ENCODE results near the gene PNPO.

The PNPO gene

GRCh38 chr17:47941246-47942095 lies at the start of gene PNPO:
TSS of gene PNPO (plus strand) at chr17:47941571. CDS start at chr17:47941676, 105 bp downstream.
- DNase-seq (ENCODE audit: low read depth in 1 of 2, low spot score in 1 of 2) = peak; percentile 83 to 97

DNA sequence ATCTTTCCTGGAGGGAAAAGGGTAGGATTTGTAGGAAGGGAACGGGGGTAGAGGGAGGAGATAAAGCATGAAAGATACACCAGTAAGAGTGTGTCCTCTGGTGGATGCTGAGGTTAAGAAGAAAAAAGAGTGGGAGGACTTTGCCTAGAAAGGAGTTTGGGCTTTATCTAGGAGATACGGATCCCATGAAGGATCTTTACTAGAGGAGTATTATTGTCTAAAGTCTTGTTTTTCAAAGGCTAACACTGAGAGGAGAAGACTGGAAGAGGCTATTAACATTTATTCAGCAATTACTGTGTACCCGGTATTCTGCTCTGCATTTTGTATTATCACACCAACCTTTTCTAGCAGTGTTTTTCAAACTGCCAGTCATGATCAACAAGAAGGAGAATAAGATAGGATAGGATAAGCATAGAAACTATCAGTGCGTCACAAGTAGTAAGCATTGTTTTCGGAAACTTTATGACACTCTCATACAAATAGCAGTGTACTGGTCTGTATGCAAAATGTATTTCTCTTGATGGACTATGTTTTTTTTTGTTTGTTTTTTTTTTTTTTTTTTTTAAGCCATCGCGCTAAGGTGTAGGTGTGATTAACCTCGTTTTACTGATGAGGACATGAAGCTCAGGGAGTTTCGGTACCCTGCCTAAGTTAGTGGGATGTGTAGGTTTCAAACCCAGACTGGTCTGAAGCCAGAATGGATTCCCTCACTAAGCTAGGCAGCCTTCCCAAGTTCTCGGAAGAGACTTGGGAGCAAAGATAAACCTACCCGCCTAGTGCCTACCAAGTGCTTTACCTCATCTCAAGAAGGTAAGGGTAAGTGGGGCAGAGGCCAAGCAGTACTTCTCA lies 46.6 kb upstream of the PNPO start:
- DNase-seq (ENCODE audit: low read depth in 1 of 2, low spot score in 1 of 2) = no peak

GRCh38 chr17:47895347-47895855 lies 46.0 kb upstream of the PNPO start:
- DNase-seq (ENCODE audit: low read depth in 1 of 2, low spot score in 1 of 2) = no peak

GRCh38 chr17:47895856-47896671 lies 45.3 kb upstream of the PNPO start, which contains the start of gene SP2:
TSS of gene SP2 (plus strand) at chr17:47896236. CDS start at chr17:47896287, 51 bp downstream.
- peak; percentile 99 to 100 for DNase-seq (ENCODE audit: low read depth in 1 of 2, low spot score in 1 of 2)

- no peak for DNase-seq (ENCODE audit: low read depth in 1 of 2, low spot score in 1 of 2)
These were observed 44.5 kb upstream of the PNPO start for GRCh38 chr17:47896672-47897490.

GRCh38 chr17:47897561-47897960 lies 43.8 kb upstream of the PNPO start:
- no peak for DNase-seq (ENCODE audit: low read depth in 1 of 2, low spot score in 1 of 2)

DNA sequence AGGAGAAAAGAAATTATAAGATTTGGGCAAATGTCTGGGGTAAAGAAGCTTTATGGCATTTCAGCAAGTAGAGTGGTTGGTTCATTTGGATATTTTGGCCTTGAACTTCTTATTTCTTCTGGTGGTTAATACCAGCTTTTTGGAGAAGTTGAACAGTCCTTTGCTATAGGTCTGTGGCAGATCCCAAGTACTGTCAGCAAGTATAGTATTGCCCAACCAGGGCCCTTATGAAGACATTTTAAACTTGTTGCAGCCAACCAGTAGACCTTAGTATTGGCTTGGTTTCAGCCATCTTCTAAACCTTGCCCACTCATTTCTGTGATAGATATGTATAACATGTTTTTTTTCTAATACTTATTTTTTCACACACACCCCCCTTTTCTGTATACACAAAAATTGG lies 43.1 kb upstream of the PNPO start:
- no peak for DNase-seq (ENCODE audit: low read depth in 1 of 2, low spot score in 1 of 2)

DNA sequence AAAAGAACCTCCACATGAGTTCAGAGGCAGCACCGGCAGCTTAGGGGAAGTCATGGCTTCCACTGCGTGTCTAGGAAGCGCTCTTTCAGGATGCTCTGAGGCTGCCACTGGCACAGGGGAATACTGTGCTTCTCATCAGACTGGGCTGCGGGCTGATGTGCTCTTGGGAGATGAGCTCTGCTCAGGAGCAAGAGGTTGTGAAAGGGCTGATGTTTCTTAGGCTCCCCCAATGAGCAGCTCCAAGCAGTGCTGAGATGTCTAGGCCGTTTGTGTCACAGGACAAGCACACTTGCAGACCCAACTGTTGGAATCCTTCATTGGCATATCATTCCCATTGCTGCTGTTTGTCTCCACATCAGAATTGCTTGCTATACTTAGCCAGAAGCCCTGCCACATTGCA lies 41.7 kb upstream of the PNPO start:
- no peak for DNase-seq (ENCODE audit: low read depth in 1 of 2, low spot score in 1 of 2)

DNA sequence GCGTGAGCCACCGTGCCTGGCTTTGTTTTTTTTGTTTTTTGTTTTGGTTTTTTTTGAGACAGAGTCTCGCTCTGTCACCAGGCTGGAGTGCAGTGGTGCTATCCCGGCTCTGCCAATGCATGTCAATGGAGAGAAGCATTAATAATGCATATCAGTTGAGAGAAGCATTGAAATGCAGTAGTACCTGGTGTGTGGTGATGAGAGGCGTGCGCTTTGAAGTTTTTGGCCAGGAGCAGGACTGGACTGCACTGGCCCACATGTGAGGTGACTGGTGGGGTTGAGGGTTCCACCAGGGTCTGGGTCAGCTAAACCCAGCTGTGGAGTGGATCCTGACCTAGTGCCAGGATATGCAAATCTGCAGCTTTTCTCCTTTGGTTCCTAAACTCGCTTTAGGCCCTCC lies 39.9 kb upstream of the PNPO start:
- DNase-seq (ENCODE audit: low read depth in 1 of 2, low spot score in 1 of 2) = no peak

- DNase-seq (ENCODE audit: low read depth in 1 of 2, low spot score in 1 of 2) = no peak
These were observed 39.2 kb upstream of the PNPO start for GRCh38 chr17:47902039-47902744.

DNA sequence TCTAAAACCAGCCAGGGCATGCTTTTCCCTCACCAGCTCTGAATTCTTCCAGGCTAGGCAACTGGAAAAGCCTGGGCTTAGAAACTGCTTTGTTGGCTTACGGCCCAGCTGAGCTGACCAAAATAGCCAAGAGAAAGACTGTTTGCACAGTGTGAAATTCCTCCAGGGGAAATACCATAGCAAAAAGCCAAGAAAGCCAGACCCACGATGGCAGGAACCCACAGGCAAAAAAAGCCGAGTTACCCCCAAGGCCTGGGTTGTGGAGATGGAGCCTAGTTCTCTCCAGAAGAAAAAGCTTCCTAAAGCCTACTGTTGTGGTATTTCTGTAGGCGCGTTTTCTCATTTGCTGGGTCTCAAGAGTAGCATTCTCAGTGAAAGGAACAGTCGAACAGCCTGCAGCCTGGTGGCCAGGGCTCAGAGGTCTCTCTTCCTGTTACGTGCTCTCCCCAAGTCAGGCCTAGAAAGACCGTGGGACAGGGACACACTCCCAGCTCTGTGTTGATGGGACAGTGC lies 36.1 kb upstream of the PNPO start:
- no peak for DNase-seq (ENCODE audit: low read depth in 1 of 2, low spot score in 1 of 2)

DNA sequence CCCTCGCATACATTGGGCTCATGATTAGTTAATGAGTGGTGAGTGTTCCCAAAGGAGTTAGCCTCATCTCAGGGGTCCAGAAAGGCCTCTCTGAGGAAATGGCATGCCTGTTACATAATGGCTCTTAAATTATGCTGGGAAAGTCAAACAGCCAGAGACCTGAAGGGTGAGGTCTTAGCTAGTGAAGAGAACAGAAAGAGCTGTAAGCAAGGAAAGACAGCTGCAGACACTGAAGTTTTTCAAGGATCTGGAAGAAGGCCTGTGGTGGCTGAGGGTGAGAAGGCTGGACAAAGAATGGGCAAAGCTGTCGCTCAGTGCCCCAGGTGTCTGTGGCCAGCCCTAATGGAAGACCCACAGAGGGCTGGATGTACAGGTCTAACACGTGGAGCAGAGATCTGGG lies 34.9 kb upstream of the PNPO start:
- DNase-seq (ENCODE audit: low read depth in 1 of 2, low spot score in 1 of 2) = no peak

GRCh38 chr17:47907932-47908562 lies 33.3 kb upstream of the PNPO start:
- DNase-seq (ENCODE audit: low read depth in 1 of 2, low spot score in 1 of 2) = no peak

- no peak for DNase-seq (ENCODE audit: low read depth in 1 of 2, low spot score in 1 of 2)
These were observed 28.3 kb upstream of the PNPO start for GRCh38 chr17:47913050-47913449.

DNA sequence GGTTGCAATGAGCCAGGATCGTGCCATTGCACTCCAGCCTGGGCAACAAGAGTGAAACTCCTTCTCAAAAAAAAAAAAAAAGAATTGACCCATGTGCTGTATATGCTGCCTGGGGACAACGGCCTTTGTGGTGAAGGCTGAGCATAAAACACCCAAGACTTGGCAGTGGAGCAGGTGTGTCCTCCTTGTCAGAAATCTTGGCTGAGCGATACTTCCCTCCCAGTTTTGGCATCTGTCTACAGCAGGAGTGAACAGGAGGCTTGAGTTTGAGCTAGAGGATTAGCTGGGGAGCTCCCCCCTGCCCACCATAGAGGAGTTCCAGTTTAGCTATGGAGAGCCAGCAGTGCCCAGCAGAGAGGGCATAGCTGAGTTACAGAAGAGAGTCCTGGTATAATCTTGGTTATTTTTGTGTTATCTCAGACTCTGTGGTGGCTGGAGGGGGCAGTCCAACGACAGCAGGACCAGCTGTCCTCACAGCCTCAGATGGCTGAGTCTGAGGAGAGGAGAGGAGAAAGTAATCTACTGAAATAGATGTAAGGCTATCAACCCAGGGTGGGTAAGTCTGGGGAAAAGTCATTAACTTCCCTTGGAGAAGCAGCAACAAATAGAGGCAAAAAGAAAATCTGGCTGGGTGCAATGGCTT lies 26.9 kb upstream of the PNPO start:
- DNase-seq (ENCODE audit: low read depth in 1 of 2, low spot score in 1 of 2) = no peak

- no peak for DNase-seq (ENCODE audit: low read depth in 1 of 2, low spot score in 1 of 2)
These were observed 25.5 kb upstream of the PNPO start for GRCh38 chr17:47915776-47916398.

- no peak for DNase-seq (ENCODE audit: low read depth in 1 of 2, low spot score in 1 of 2)
These were observed 24.7 kb upstream of the PNPO start for GRCh38 chr17:47916489-47917208.
